EH (cell line): Measurements from ENCODE around the gene MEAF6.

Experiments used
- DNase-seq: peaks from one replicate; pipeline ENCODE4 v3.0.0-alpha.2; 2015; ENCODE audit warnings: low read depth

Gene MEAF6

DNA sequence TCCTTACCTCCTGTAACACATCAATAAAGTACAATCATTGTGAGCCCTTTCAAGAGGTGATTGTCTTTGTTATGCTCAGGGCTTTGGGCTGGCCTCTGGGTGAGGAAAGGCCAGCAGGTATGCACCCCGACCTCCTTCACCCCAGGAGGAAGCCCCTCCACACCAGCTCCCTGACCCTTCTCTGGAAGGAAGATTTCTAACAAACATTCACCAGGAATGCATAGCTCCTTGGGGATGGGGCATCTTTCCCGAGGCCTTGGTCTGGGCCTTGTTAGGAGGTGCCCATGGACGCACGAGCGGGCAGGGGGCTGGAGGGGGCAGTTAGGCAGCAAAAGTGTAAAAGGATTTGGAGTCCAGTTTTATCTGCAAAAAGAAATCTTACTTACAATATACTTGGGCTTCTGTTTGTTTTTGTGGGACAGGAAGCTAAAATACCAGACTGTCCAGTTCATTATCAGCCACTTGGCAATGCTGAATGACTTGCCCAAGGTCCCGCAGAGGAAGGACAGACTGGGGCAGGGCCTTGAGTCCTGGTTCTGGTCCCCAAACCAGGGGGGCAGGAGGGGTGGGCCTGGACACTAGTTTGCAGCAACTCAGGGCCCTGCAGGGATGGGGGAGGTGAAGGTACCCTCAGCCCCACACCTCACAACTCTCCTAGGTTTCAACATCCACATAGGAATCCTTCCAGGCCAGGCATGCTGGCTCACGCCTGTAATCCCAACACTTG is 30.1 kb downstream of the MEAF6 start:
- no peak for DNase-seq

DNA sequence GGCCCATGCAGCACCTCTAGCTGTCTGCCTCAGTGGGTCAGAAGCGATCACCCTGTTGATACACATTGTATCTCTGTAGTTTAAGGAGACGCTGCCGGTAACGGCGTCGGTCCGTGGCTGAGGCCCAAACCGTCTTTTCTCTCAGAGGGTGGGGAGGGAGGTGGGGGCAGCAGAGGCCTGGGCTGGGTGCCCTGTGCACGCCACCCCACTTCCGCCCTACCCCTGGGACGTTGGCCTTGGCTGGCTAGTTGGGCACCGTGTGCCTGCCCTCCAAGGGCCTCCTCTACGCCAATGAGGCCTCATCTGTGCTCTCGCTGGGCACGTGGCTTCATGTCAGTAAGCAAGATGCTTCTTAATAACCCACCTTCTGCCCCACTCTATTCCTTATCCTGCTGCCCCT is 30.8 kb downstream of the MEAF6 start:
- DNase-seq = no peak

DNA sequence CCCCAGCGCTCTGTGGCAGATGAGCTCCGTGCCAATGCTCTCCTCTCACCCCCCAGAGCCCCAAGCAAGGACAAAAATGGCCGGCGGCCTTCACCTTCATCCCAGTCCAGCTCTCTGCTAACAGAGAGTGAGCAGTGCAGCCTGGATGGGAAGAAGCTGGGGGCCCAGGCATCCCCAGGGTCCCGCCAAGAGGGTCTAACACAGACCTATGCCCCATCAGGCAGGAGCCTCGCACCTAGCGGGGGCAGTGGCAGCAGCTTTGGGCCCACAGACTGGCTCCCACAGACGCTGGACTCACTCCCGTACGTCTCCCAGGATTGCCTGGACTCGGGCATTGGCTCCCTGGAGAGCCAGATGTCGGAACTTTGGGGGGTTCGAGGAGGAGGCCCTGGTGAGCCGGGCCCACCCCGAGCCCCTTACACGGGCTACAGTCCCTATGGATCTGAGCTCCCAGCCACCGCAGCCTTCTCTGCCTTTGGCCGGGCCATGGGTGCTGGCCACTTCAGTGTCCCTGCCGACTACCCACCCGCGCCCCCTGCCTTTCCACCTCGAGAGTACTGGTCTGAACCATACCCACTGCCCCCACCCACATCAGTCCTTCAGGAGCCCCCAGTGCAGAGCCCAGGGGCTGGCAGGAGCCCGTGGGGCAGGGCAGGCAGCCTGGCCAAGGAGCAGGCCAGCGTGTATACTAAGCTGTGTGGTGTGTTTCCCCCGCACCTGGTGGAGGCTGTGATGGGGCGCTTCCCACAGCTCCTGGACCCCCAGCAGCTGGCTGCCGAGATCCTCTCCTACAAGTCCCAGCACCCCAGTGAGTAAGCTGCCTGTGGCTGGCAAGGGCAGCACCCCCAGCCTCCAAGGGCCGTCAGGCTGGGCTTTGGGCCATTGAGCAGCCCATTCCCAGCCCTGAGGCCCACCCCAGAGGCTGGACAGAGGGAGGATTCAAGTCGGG is 31.5 kb downstream of the MEAF6 start:
- no peak for DNase-seq

DNA sequence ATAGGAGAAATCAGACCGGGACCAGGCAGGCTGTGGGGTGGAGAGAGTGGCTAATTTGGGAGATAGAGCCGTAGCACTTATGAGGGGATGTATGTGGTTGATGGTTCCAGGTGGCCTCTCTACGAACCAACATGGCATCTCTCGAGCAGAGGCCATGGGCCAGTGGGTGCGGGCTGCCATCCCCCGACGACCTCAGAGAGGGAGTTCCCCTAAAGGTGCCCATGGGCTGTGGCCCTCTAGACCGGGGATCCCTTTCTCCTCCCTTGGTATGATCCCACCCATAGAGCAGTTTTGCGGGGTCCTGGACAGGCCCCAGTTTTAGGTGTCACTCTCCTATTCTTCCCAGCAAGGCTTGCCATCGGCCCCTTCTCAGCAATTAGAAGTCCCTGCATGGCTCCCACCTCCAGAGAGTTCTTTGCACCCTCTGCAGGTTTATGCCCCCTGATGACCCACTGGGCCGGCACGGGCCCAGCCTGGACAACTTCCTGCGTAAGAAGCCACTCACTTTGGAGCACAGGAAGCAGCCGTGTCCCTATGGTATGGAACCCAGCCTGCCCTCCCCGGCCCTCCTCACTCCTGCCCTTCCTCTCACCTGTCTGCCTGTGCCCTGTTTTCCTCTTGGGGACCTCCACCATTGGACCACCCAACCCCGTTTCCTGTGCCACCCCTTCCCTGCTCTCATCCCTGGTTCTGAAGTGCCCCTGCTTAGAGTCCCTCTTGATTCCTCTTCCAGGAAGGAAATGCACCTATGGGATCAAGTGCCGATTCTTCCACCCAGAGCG is 32.4 kb downstream of the MEAF6 start:
- no peak for DNase-seq

DNA sequence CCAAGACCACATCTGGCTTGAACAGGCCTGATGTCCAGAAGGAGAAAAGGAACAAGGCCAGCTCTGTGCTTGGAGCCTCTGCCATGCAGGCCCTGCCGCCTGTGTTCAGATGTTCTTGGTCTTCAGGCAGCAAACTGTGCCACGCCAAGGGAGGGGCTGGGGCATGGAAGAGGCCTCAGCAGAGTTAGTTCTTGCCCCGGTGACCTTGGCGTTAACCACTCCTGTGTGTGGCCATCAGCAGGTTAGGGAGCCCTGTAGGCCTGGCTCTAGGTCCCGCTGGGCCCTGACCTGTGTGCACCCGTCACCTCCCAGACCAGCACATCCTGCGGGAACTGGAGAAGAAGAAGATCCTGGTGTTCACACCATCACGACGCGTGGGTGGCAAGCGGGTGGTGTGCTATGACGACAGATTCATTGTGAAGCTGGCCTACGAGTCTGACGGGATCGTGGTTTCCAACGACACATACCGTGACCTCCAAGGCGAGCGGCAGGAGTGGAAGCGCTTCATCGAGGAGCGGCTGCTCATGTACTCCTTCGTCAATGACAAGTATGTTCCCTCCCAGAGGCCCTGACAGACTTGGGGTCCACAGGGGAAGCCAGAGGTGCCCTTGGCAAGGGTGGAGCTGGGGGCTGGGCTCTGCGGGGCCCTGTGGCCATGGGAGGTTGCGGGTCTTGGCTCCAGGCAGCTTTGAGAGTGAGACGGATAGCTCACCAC is 33.1 kb downstream of the MEAF6 start:
- DNase-seq = no peak

DNA sequence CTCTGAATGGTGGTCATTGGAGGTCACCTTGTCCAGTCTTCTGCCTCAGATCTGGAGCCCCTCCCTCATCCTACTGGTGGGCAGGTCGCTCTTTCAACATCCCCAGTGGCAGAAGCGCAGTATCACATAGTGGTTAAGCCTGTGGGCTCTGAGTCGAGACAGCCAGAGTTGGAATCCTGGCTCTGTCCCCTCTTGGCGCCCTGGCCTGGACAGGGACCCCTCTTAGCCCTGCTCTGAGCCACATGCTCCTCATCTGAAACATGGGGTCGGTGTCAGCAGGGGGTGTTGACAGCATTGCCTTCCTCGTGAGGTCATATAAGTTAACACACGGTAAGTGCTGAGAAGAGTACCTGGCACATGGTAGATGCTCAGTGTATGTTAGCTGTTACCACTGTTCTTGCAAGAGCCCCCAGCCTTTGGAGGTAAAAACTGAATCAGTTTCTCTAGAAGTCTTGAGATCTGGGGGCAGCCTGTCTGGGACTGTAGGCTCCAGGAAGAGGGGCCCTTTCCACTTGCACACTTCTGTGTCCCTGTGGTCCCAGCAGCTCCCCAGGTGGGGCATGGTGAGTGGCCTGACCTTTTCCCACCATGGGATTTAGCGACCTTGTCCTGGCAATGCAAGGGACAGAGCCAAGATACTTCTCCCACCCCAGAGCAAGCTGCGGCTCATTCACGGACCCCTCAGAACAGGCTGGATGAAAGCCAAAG is 33.8 kb downstream of the MEAF6 start:
- no peak for DNase-seq

DNA sequence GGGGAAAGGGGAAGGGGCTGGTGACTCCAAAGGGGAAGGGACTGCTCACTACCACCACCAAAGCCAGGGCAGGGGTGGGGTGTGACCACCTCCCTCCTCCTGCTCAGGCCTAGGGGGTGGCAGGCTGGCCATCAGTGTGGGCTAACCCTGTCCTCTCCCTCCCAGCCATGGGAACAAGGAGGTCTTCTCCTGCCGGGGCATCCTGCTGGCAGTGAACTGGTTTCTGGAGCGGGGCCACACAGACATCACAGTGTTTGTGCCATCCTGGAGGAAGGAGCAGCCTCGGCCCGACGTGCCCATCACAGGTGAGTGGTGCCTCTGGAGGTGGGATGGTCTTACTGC is 34.5 kb downstream of the MEAF6 start:
- DNase-seq = no peak

DNA sequence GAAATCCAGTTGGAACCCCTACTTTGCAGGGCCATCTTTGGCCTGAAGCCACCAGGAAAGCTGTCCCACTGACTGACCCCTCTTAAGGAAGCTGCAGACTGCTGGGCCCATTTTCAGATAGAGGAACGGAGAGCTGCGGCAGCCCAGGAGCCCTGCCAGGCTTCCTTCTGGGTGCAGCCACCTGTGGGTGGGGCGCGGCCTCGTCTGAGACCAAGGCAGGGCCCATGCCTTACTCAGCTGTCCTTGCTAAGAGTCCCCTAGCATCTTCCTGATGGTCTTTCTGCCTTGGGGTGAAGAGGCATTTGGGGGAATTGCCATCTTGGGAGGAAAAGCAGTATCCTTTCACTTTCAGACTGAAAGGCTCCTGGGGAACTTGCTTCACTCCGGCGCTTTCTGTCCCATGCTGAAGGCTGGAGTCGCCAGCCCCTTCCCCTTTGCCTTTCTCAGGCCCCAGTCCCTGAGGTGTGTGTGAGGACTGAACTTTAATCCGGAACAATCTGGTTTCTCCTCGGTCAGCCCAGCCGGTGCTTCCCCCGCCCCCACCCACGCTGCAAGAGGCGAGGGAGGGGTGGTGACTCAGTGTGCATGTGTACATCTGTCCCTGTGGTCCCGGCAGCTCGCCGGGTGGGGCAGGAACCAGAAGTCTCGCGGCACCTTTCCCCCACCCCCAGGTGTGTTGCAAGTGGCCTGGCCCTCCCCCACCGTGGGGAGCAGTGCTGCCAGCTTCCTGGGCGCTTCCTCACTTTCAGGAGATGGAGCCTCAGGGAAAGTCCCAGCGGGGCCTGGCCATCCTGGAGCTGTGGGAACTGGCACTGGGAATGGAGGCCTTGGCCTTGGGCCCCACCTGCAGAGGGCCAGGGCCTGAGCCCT is 35.1 kb downstream of the MEAF6 start:
- peak; percentile 85 for DNase-seq

DNA sequence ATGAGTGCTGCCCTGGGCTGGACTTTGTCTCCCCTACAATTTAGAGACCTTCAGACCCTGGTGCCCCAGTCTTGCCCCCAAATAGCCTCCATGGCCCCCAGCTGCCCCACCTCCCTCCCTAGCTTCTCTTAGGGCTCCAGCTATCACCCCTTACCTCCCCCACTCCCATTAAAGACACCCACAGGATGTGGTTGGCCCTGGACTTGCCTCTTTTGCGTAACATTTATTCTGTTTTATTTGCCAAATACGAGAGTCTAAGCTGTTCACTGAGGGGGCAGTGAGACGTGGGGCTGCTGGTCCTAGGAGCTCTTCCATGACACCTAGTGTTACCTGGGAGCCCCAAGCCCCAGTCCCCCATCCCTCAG is 35.7 kb downstream of the MEAF6 start:
- peak; percentile 66 for DNase-seq

DNA sequence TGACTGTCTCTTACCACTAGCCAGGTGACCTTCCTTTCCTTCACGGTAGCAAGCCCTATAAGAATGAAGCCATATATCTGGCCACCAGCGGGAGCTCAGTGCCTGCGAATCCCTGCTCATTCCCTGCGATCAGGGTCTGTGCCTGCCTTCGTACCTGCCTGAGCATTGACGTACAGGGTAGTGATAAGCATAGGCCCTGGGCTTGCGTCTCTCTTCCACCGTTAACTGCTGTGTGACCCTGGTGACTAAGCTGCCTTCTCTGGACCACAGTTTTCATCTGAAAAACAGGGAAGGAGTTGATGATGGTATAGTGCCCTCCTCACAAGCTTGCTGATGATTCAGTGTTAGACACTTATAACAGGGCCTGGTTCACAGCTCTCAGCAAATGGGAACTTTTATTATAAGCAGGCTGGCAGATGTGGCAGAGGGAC is 36.1 kb downstream of the MEAF6 start:
- DNase-seq = peak; percentile 68

DNA sequence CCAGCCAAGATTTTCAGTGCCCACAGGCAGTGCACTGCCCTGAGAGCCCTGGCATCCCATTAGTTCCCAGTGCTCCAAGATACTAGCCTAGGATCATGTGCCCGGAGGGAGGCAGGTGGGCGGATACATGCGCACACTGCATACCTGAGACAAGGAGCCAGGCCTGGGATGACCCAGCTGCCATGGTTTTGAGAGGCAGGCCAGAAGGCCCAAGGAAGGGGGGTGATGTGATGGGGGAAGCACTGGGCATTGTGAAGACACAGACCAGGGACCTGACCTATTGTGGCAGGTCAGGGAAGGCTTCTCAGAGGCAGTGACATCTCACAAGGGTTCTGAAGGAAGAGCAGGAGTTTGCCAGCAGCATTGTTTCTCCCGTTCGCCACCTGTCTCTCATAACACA is 36.6 kb downstream of the MEAF6 start:
- DNase-seq = no peak

DNA sequence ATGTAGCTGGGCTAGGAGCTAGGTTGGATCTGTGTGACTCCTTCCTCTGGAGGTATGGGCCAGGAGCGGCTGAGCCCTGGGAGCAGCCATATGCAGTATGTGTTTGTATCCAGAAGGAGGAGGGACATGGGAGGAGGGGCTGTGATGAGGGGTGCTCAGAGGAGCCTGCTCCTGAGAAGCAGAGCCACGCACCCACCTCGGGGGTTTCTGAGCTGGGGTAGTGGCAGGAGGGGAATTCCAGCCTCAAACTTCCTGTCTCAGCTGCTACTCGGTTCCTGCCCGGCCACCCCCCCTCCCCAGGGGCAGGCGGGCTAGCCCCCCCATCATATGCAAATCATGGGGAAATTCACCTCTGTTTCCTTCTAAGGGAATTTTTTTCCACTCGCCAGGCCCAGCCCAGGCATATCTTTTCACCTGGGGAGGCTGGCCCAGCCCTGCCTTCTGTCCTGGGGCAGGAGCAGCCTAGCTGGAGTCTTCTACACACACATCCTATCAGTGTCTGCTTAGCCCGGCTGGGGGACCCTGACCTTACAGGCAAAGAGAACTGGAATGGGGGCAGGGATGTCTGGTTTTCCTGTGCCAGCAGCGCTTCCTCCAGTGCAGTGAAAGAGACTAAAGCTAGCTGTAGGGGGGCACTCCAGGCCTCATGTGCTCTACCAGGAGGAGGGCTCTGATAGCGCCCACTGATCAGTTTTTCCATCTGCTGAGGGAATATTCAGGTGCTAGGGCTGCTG is 37.2 kb downstream of the MEAF6 start:
- DNase-seq = peak; percentile 76

DNA sequence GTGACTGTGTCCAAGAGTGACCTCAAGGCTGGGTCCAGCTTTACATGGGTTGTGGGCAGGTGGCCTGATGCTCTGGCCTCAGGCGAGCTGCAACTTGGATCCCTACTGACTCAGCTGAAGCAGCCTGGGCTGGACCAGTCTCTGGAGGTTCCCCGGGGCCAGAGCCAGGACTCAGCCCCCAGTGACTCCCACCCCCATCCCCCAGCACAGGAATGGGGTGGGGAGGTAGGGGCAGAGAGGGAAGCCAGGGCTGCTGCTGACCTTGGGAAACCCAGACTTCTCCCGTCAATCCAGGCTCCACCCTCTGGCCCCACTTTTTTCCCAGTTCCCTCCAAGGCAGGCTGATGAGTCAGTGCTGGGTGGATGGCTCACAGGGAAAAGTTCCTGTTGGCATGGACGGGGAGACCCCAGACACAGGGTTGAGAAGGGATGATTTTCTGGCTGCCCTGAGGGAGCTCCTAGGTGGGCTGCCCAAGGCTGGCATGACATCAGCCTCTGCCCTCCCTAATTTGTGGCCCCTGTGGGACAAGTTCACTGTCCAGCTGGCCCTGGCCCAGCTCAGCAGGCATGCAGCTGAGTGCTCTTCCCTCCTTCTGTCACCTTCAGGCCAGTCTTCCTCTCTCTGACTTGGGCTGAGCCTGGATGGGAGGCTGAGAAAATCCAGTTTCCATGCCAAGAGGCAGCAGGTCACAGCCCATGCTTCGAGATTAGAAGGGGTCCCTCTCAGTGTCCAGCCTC is 37.9 kb downstream of the MEAF6 start:
- DNase-seq = peak; percentile 91

DNA sequence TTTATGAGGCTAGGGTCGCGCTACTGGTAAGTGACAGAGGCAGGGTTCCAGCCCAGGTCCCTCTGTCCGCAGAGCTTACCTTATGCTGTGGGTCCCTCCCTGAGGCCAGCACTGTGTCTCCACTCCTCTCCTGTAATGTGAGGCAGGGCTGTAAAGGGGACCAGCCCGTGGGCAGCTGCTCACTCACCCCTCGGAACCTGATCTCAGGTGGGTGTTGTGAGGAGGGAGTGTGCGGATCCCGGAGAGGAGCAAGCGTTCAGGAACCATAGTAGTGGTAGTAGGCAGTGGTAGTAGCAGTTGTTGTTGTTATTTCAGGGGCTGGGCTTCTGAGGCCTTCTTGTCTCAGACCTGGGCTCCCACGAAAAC is 38.5 kb downstream of the MEAF6 start:
- no peak for DNase-seq

DNA sequence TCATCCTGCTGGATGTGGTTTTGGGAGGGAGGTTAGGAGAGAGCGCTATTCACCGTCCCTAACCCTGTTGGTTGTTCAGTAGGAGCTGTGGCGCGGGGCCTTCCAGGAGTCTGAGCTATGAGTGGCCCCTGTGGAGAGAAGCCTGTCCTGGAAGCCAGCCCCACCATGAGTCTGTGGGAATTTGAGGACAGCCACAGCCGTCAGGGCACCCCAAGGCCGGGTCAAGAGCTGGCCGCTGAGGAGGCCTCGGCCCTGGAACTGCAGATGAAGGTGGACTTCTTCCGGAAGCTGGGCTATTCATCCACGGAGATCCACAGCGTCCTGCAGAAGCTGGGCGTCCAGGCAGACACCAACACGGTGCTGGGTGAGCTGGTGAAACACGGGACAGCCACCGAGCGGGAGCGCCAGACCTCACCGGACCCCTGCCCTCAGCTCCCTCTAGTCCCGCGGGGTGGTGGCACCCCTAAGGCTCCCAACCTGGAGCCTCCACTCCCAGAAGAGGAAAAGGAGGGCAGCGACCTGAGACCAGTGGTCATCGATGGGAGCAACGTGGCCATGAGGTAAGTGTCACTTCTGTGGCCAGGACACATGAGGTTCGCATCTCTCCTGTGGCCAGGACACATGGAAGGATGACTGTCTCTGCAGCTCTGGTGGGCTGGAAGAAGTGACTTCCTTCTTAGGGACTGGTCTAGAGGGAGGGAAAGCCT is 39.0 kb downstream of the MEAF6 start:
- peak; percentile 16 for DNase-seq

DNA sequence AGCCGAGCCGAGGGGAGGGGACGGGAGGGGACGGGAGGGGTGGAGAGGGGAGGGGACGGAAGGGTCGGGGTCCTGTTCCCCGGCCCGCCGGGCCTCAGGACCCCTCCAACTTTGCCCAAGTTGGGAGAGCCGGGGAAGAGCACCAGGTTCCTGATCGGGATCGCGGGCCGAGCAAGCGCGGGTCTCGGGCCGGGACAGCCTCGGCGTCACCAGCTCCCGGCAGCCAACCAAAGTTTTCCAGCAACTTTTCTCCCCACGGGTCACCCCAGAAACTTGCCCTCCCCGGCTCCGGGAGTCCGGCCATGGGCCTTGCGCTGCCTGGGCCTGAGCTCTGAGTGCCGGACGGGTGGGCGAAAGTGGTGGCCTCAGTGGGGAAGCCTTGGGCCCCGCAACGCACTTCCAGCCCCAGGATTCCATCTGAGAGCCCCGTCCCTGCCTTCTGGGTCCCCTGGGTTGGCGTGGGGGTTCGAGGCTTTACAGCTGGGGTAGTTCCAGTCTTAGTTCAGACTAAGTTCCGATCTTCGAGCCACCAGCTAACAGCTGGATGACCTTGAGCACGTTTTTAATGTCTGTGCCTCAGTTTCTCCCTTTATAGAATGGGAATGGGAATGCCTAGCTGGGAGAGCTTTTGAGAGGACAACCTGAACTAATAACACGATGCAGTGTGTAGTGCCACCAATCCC is 39.7 kb downstream of the MEAF6 start:
- peak; percentile 41 for DNase-seq

DNA sequence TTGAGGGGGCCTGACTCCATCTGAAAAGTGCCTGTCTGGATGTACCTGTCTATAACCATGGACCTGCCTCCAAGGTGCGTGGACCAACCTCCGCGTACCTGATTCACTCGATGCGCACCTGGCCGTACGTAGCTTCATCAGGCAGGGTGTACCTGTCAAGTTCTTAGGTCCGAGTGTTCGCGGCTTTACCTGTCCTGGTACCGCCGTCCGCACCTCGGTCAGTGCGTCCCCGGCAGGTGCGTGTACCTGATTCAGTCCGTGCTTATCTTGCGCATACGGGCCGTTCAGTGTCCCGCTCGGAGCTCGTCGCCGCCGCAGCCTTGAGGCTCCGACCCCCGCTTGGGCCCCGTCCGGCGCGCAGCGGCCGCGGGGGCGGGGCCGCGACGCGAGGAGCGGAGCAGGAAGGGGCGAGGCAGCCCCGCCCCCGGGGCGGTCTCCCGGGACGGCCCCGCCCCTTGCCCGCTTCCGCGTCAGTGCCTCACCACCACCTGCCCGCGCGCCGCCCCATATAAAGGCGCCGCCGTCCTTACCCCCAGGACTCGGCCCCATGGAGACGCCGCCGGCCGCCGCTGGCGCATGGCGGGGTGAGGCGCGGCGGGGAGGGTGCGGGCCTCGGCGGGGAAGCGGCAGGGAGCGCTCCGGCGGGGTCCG is 40.4 kb downstream of the MEAF6 start, which contains the start of gene ZC3H12A:
ZC3H12A (plus strand) TSS at position 535 of the 651 bp plus-strand sequence. CDS start 917 bp downstream, outside the sequence.
- DNase-seq = peak; percentile 92
